Stimulated activated CD4-positive, alpha-beta T cell treated with anti-CD3 and anti-CD28 coated beads, Interleukin-15, amount 100 ng/mL, for 1 hour (primary cell): ENCODE measurements around the gene CCDC30.
"Not testable (repeated sequence)": the region's sequence is repeated elsewhere in the genome, so short reads cannot be mapped to it uniquely, and the experiment has no call there.

Experiments used
- DNase-seq, 2 donors: peaks; one replicate each; pipeline ENCODE4 v3.0.0-alpha.2; 2020; ENCODE audit warnings: low read depth in 1 of 2, low spot score in 1 of 2

The CCDC30 gene

GRCh38 chr1:42523171-42523570 is 60.1 kb downstream of the CCDC30 start:
- DNase-seq: no peak

GRCh38 chr1:42524330-42524729 is 61.2 kb downstream of the CCDC30 start:
- no peak for DNase-seq

- DNase-seq: no peak
Observed at GRCh38 chr1:42529724-42530181, 66.7 kb downstream of the CCDC30 start.

- no peak for DNase-seq
Observed at GRCh38 chr1:42531043-42531442, 68.0 kb downstream of the CCDC30 start.

- DNase-seq: no peak
Observed at GRCh38 chr1:42533101-42533863, 70.2 kb downstream of the CCDC30 start.

- no peak for DNase-seq
Observed at GRCh38 chr1:42541104-42541503, 78.0 kb downstream of the CCDC30 start.

- no peak for DNase-seq
Observed at GRCh38 chr1:42551180-42551579, 88.1 kb downstream of the CCDC30 start.

- no peak for DNase-seq
Observed at GRCh38 chr1:42551590-42551989, 88.5 kb downstream of the CCDC30 start.

GRCh38 chr1:42552636-42553035 is 89.5 kb downstream of the CCDC30 start:
- no peak for DNase-seq

GRCh38 chr1:42557230-42557851 is 94.3 kb downstream of the CCDC30 start:
- no peak for DNase-seq

- no peak for DNase-seq
Observed at GRCh38 chr1:42567038-42567437, 104.0 kb downstream of the CCDC30 start.

GRCh38 chr1:42576935-42577334 is 113.8 kb downstream of the CCDC30 start:
- no peak for DNase-seq

GRCh38 chr1:42586016-42586415 is 122.9 kb downstream of the CCDC30 start:
- DNase-seq: no peak

GRCh38 chr1:42587753-42588152 is 124.7 kb downstream of the CCDC30 start:
- DNase-seq: no peak

GRCh38 chr1:42592811-42593210 is 129.7 kb downstream of the CCDC30 start:
- no peak for DNase-seq

GRCh38 chr1:42593486-42594100 is 130.5 kb downstream of the CCDC30 start:
- no peak for DNase-seq

- DNase-seq: no peak
Observed at GRCh38 chr1:42601472-42601871, 138.4 kb downstream of the CCDC30 start.

- DNase-seq: no peak
Observed at GRCh38 chr1:42613803-42614131, 150.7 kb downstream of the CCDC30 start.

- DNase-seq: no peak
Observed at GRCh38 chr1:42618866-42619265, 155.8 kb downstream of the CCDC30 start.

- DNase-seq: no peak
Observed at GRCh38 chr1:42620307-42620706, 157.2 kb downstream of the CCDC30 start.

GRCh38 chr1:42621180-42621579 is 158.1 kb downstream of the CCDC30 start:
- DNase-seq: not testable (repeated sequence)

- not testable (repeated sequence) for DNase-seq
Observed at GRCh38 chr1:42627205-42627604, 164.1 kb downstream of the CCDC30 start.
